Measurements from ENCODE around the gene NELFCD.
"Not testable (repeated sequence)": the region's sequence is repeated elsewhere in the genome, so short reads cannot be mapped to it uniquely, and the experiment has no call there.

DNA sequence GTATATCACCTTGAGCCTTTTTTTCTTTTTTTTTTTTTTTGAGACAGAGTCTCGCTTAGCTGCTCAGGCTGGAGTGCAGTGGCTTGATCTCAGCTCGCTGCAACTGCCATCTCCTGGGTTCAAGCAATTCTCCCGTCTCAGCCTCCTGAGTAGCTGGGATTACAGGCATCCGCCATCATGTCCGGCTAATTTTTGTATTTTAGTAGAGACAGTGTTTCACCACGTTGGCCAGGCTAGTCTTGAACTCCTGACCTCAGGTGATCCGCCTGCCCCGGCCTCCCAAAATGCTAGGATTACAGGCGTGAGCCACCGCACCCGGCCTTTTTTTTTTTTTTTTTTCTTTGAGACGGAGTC is 2.0 kb downstream of the NELFCD start:
- TF ChIP-seq, protein P1, sequence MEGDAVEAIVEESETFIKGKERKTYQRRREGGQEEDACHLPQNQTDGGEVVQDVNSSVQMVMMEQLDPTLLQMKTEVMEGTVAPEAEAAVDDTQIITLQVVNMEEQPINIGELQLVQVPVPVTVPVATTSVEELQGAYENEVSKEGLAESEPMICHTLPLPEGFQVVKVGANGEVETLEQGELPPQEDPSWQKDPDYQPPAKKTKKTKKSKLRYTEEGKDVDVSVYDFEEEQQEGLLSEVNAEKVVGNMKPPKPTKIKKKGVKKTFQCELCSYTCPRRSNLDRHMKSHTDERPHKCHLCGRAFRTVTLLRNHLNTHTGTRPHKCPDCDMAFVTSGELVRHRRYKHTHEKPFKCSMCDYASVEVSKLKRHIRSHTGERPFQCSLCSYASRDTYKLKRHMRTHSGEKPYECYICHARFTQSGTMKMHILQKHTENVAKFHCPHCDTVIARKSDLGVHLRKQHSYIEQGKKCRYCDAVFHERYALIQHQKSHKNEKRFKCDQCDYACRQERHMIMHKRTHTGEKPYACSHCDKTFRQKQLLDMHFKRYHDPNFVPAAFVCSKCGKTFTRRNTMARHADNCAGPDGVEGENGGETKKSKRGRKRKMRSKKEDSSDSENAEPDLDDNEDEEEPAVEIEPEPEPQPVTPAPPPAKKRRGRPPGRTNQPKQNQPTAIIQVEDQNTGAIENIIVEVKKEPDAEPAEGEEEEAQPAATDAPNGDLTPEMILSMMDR (IDR thresholded peaks at IDR 0.05; ENCODE audit: insufficient read depth, low read depth, low read length) = not testable (repeated sequence)
- not testable (repeated sequence) for TF ChIP-seq EZH2 (IDR thresholded peaks at IDR 0.05; ENCODE audit: insufficient read depth, low read length)

Measured in astrocyte (in vitro differentiated cells and primary cell).